ENCODE results near the gene ISG20. TPM values are rescaled to one million over a fixed set of nuclear protein-coding genes. Genes with fewer than 3 reads are reported as not detected.
A peak's percentile ranks its signal among the peaks of the same experiment; 100 is the strongest.

ISG20 gene
- total RNA-seq, 2 donors from 2014 or later: 4.0 to 10.2 TPM

DNA sequence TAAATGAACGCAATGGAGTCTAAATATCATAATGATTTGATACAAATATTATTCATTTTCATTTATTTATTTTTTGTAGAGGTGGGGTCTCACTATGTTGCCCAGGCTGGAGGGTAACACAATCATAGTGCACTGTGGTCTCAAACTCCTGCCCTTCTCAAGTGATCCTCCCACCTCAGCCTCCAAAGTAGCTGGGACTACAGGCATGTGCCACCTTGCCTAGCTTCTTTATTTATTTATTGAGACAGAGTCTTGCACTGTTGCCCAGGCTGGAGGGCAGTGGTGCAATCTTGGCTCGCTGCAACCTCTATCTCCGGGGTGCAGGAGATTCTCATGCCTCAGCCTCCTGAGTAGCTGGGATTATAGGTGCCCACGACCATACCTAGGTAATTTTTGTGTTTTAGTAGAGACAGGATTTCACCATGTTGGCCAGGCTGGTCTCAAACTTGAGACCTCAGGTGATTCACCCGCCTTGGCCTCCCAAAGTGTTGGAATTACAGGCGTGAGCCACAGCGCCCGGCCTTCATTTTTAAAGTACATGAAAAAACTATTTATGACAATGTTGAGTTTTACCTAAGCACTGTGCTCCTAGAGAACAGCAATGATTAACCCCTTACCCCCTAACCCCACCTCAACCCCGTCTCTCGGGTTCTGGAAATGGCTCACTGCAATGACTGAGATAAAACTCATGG lies 21.6 kb upstream of the ISG20 start:
- intact Hi-C loops (cut with DNase I): no loop called here
- ATAC-seq: no peak

DNA sequence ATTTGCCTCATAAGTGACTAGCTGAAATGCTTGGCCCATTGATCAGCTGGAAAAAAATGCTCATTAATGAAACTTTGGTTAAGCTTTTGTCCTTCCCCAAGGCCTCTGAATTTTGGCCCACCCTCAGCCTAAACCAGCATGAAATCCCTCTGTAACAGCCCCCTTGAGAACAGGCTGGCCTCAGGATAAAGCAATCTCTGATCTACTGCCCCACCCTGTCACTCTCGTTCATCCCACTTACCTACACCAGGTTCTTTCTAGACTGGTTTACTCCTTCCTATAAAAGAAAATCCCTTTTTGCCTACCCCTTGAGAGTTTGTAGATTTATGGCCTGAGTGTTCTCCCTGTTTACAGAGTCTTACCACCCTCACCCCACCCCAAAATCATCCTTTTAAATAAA lies 21.0 kb upstream of the ISG20 start:
- ATAC-seq: no peak
- intact Hi-C loops (cut with DNase I): no loop called here

More for the DNA sequence above, 21.6 kb upstream of the ISG20 start:
- DNase-seq: no peak

DNA sequence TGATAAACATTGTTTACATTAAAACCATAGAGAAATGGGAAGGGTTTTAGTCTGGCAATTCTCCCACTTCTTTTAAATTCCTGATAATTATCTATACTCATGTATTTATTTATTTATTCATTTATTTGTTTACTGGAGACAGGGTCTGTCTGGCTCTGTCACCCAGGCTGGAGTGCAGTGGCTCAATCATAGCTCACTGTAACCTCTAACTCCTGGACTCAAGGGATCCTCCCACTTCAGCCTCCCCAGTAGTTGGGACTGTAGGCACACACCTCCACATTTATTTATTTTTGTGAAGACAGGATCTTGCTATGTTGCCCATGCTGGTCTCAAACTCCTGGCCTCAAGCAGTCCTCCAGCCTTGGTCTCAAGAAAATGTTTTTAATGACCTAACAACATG lies 20.1 kb upstream of the ISG20 start:
- intact Hi-C loops (cut with DNase I): no loop called here
- DNase-seq: no peak
- no peak for ATAC-seq

More for the DNA sequence above, 21.0 kb upstream of the ISG20 start:
- no peak for DNase-seq

DNA sequence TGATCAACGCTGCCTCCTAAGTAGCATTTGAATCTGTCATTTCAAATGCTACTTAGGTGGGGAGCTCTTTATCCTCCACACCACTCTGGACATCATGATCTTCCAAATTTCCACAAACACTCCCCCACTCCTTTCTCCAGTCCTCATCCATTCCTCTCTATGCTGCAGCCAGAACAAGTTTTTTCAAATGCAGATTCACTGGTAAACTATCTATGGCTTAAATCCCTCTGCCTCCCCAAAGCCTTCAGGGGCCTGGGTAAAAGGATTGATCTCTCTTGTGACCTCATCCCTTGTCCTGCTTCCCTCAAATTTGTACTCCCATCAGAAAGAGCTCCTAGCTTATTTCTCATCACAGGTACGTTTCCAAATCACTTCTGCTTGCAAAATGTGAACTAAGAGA lies 19.0 kb upstream of the ISG20 start:
- DNase-seq: no peak
- ATAC-seq: no peak
- intact Hi-C loops (cut with DNase I): loop anchor here in 1 of 2 donors (10.0 kb wide), 1 partner anchor 275 kb away; the partner anchor contains the start of gene HAPLN3

DNA sequence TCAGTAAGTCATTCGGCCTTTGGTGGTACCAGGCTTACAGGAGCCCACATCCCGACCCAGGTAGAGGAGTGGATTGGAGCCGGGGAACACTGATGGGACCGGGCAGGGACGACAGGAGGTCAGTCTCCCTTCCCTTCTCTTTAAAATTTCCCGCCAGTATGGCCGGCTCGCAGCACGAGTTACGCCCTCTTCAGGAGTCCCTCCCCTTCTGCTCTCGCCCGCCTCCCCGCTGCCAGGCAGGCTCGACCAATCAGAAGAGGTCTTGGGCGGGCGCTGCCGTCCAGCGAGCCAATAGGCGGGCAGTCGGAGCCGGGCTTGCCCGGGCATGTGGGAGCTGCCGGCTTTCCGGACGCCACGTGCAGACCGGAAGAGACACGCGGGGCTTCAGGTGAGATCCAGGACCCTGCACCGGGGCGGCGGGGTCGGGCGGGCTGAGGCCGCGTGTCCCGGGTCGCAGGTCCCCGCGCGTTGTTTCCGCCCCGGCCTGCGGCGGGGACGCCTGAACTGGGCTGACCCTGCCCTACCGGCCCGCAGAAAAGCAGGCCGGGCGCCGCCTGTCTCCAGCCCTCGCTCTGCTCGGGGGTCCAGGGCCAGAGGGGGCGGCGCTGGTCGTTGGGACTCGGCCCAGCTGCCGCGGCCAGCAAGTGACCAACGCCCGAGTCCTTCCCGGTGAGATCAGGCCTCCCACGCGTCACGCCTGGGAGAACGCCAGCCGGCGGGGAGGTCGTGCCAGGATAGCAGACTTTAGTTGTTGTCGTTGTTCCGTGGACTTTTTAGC lies 17.6 kb upstream of the ISG20 start, which contains the start of gene AEN:
Gene AEN (plus strand): TSS at position 346 of the 778 bp plus-strand sequence. CDS start 4,870 bp downstream, outside the sequence.
- peak; percentile 97 for DNase-seq
- intact Hi-C loops (cut with DNase I): loop anchor here in 1 of 2 donors (10.0 kb wide), 1 partner anchor 274 kb away; the partner anchor contains the start of gene HAPLN3
- peak; percentile 97 to 99 for ATAC-seq

DNA sequence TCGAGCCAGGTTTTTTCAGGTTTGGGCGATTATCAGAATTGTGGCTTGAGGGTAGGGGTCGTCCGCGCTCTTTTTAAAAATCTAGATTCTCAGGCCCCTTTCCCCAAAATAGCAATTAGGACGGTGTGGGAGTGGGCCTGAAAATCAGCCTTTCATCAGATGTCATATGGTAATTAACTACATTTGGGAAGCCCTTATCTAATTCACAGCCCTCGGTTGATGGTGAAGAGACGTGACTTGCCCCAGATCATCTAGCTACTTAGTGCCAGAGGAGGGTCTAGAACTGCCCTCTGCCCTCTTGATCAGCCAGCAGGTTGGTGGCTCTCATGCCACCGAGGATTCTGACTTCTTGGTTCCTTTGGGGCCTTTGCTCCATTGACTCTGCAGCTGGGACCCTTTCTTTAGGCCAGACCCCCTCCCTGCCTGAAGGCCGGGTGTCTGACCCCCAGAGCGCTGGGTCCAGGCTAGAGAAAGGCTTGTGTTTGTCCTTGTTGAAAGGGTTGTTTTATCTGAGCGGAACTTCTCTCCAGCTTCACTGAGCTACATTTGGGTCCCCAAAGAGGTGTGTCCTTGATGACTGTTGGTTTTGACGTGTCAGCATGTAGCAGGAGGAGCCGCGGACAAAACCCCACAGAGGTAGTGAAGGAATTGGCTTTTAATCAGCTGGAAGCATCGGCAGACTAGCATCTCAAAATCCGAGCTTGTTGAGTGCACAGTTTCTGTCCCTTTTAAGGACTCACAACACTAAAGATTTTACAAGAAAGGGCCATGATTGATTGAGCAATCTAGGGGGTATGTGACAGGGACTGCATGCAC lies 16.8 kb upstream of the ISG20 start:
- intact Hi-C loops (cut with DNase I): loop anchor here in 1 of 2 donors (10.0 kb wide), 1 partner anchor 273 kb away; the partner anchor contains the start of gene HAPLN3

DNA sequence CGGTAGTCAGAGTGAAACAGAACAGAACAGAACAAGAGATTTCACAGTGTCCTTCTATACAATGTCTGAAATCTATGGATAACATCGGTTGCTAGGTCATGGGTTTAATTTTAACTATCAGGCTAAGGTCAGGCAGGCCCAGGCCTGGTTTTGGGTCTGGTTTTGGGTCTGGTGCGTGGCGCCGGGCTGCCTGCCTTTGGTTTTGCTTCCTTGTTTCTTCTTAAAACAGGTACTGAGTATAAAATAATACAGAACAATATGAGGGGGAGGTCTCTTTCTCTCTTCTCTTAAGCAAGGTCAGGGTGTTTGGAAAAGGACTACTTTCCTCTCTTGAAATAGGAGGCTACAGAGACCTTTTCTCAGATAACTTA lies 16.2 kb upstream of the ISG20 start:
- DNase-seq (no peak), ATAC-seq (no peak)
- intact Hi-C loops (cut with DNase I): loop anchor here in 1 of 2 donors (10.0 kb wide), 1 partner anchor 272 kb away; the partner anchor contains the start of gene HAPLN3

More for the DNA sequence above, 16.8 kb upstream of the ISG20 start:
- no peak for DNase-seq
- ATAC-seq: peak in 1 of 2 donors; percentile 4

DNA sequence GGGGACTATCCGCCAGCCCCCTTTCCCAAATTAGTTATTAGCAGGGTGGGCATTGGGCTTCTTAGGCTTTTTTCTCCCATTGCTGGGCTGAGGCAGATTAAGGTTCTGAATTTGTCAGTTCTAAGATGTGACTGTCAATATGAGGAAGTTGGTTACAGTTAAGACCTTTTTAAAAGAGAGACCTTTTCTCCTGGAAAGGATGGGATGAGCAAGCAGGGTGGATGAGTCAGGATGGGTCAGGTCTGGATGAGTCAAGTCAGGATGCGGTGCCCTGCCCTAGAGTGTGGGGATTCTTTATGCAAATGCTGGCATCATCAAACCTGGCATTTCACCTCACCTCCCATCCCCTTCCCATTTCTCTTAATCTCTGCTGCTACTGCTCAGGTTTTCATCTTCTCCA lies 15.8 kb upstream of the ISG20 start:
- intact Hi-C loops (cut with DNase I): loop anchor here in 1 of 2 donors (10.0 kb wide), 1 partner anchor 272 kb away; the partner anchor contains the start of gene HAPLN3
- peak in 1 of 2 donors; percentile 71 for ATAC-seq
- no peak for DNase-seq

DNA sequence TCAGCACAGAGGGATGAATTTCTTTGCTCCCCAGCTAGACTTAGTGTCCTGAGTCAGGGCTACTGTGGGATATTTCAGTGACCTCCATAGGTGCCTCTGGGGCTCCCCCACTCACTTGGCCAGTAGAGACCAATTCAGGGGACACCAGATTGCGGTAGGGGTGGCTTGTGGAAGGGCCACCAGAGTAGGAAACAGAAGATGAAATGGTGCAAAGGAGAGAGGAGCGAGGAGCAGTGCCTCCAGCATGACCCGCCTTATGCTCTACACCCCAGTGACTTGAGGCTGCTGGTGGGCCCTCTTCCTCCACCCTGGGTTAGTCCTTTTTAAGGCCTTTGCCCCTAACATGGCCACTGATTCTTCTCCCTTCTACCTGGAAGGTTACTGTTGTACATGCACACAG lies 15.2 kb upstream of the ISG20 start:
- ATAC-seq (no peak), DNase-seq (no peak)
- intact Hi-C loops (cut with DNase I): loop anchor here in 1 of 2 donors (10.0 kb wide), 1 partner anchor 271 kb away; the partner anchor contains the start of gene HAPLN3

DNA sequence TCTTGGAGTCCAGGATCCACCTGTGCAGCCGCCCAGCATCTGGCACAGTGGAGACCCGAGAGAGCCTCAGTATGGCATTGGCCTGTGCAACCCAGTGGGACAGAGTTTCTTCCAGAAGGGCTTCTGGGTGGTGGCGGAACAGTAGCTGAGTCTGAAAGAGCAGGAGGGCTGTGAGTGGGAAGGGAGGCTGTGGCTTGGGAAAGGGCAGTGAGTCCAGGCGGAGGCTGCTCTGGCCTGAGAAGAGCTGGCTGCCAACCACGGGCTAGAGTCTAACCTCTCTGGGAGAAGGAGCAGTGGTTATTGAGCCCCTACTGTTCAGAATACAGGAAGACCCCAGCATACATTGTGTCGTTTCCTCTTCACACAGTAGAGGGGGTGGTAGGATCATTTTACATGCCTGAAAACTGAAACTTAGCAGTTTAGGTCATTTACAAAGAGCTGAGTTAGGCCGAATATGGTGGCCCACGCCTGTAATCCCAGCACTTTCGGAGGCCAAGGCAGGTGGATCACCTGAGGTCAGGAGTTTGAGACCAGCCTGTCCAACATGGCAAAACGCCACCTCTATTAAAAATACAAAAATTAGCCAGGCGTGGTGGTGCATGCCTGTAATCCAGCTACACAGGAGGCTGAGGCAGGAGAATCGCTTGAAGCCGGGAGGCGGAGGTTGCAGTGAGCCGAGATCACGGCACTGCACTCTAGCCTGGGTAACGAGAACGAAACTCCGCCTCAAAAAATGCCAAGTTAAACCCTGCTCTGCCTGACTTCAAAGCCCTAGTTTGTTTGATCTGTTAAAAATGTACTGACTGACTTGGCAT lies 14.5 kb upstream of the ISG20 start:
- DNase-seq (no peak), ATAC-seq (peak; percentile 11 to 25)
- intact Hi-C loops (cut with DNase I): loop anchor here in 1 of 2 donors (10.0 kb wide), 1 partner anchor 270 kb away; the partner anchor contains the start of gene HAPLN3

DNA sequence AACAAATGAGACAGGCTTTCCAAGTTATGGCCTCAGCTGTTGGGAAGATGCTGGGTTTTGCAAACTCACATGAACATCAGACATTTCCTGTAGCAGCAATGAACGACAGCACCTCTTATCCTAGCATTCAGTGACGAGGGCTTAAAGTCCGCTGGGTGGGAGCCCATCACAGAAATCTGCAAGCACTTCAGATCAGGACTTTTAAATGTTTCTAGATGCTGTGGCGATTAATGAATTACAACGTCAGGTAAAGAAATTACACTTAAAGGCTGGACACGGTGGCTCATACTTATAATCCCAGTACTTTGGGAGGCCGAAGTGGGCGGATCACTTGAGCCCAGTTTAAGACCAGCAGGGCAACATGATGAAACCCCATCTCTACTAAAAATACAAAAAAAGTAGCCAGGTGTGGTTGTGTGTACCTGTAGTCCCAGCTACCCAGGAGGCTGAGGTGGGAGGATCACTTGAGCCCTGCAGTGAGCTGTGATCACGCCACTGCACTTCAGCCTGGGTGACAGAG lies 13.8 kb upstream of the ISG20 start:
- intact Hi-C loops (cut with DNase I): loop anchor here in 1 of 2 donors (10.0 kb wide), 1 partner anchor 270 kb away; the partner anchor contains the start of gene HAPLN3
- DNase-seq (no peak), ATAC-seq (no peak)

DNA sequence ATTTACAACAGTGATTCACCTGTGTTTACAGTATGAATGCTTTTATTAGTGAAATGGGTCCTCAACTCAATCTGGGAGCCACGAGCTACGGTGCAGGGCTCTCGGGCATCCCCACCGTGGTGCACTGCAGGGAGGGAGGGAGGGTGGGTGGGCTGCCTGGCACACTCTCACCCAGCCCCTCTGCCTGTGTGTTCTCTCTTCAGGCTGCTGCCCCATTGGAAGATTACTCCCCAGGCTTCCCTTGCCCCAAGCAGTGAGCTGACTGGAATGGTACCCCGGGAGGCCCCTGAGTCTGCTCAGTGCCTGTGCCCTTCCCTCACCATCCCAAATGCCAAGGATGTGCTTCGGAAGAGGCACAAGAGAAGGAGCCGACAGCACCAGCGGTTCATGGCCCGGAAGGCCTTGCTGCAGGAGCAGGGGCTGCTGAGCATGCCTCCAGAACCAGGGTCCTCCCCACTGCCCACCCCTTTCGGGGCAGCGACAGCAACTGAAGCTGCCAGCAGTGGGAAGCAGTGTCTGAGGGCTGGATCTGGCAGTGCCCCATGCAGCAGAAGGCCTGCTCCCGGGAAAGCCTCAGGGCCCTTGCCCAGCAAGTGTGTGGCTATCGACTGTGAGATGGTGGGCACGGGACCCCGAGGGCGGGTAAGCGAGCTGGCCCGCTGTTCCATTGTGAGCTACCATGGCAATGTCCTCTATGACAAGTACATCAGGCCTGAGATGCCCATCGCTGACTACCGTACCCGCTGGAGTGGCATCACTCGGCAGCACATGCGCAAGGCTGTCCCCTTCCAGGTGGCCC lies 12.7 kb upstream of the ISG20 start:
- ATAC-seq (no peak), DNase-seq (no peak)
- intact Hi-C loops (cut with DNase I): loop anchor here in 1 of 2 donors (10.0 kb wide), 1 partner anchor 269 kb away; the partner anchor contains the start of gene HAPLN3

DNA sequence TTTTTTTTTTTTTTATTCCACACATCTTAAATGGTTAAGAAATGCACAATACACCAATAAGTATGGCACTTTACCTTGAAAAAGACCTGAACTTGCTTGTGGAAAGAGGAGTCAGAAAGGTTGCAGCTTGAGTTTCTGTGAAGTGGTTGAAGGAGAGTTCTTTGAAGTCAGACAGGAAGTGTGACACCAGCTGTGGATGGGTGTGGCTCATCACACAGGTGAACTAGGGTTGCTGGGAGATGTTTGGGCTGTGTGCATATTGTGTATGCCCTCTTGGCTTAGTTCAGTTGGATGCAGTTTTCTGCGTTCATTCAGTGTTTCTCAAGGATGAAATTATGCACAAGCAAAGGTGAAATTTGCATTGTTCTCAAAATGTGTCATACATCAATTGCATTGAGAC lies 11.4 kb upstream of the ISG20 start:
- no peak for ATAC-seq
- intact Hi-C loops (cut with DNase I): loop anchor here in 1 of 2 donors (10.0 kb wide), 1 partner anchor 267 kb away; the partner anchor contains the start of gene HAPLN3

DNA sequence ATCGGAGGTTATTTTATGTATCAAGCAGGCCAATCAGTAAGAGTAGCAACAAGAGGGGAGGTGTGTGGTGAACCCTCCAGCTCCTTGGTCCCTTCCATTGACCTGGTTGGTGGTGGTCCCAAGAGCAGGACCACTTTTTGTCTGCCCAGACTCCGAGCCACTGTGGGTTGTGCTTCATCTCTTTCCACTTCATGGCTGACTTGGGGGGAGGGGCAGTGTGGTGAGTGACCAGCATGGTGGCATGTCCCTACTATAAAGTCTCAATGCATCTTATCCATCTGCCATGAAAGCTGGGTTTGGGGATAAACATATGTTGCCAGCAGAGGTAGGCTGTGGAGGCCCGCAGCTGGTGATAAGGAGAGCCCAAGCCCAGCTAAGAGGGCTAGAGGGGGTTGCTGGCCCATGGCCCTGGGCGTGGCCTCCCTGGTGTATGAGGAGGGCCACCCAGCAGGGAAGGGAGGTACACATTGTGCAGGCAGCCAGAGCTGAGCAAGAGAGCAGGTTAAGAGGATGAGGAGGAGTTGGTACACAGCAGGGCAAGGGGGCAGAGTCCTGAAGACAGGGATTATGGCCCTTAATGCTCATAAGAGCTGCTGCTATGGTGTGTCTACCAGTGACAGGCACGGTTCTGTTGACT lies 10.7 kb upstream of the ISG20 start:
- intact Hi-C loops (cut with DNase I): loop anchor here in 1 of 2 donors (10.0 kb wide), 1 partner anchor 267 kb away; the partner anchor contains the start of gene HAPLN3
- ATAC-seq (no peak), DNase-seq (no peak)

More for the DNA sequence above, 11.4 kb upstream of the ISG20 start:
- no peak for DNase-seq

DNA sequence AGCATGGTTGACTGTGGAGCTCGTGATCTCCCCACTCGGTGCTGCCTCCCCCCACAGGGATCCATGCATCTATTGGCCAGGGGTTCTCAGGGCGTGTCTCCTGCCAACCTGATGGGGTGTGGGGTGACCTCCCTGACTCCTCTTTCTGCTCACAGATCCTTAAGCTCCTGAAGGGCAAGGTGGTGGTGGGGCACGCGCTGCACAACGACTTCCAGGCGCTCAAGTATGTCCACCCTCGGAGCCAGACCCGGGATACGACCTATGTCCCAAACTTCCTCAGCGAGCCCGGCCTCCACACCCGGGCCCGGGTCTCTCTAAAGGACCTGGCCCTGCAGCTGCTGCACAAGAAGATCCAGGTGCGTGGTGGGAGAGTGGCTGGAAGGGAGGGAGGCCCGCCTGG lies 9.7 kb upstream of the ISG20 start:
- ATAC-seq: no peak
- intact Hi-C loops (cut with DNase I): loop anchor here in 1 of 2 donors (10.0 kb wide), 1 partner anchor 266 kb away; the partner anchor contains the start of gene HAPLN3
- DNase-seq: no peak

DNA sequence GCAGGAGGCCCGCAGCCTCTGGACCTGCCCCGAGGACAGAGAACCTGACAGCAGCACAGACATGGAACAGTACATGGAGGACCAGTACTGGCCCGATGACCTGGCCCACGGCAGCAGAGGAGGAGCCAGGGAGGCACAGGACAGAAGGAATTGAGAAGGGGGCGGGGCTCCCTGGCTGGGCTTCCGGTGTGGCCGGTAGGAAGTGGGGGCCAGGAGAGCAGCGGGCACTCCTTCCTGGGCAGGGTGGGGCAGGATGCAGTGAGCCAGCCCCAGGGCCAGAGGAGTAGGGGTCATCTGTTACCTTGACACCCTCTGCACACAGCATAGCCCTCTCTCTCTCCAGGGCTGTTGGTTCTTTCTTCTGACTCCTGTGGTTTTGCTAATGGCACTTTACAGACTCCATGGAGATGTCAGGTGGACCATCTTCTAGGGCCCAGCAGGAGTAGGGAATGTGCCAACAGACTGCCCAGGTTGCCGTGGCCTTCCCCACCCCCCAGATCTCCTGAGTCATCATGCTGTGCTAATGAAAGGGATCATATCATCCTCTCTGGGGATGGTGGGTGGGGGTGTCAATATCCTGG lies 8.6 kb upstream of the ISG20 start:
- DNase-seq: peak; percentile 56
- intact Hi-C loops (cut with DNase I): no loop called here
- ATAC-seq: peak; percentile 38 to 40

All from left cardiac atrium (tissue), 4 donors.